Stimulated activated naive CD4-positive, alpha-beta T cell (primary cell): ENCODE results near the gene CD276.

Experiments
- DNase-seq, 6 experiments: peaks; one replicate each; lab custom pipeline; 2025; lab: John Stamatoyannopoulos, UW

CD276 gene

GRCh38 chr15:73747847-73748590 is 63.8 kb downstream of the CD276 start:
- no peak for DNase-seq

- DNase-seq, result no peak
Observed at GRCh38 chr15:73748730-73749129, 64.5 kb downstream of the CD276 start.

- no peak for DNase-seq
Observed at GRCh38 chr15:73749533-73749932, 65.3 kb downstream of the CD276 start.

GRCh38 chr15:73749971-73750370 is 65.8 kb downstream of the CD276 start:
- DNase-seq, result no peak

- DNase-seq, result no peak
Observed at GRCh38 chr15:73750438-73750837, 66.3 kb downstream of the CD276 start.

GRCh38 chr15:73750951-73751350 is 66.8 kb downstream of the CD276 start:
- no peak for DNase-seq

GRCh38 chr15:73751511-73751898 is 67.3 kb downstream of the CD276 start:
- no peak for DNase-seq

GRCh38 chr15:73751899-73752805 is 68.0 kb downstream of the CD276 start:
- no peak for DNase-seq

GRCh38 chr15:73752806-73753193 is 68.6 kb downstream of the CD276 start:
- DNase-seq, result no peak

GRCh38 chr15:73753250-73754130 is 69.3 kb downstream of the CD276 start, which contains the start of gene INSYN1:
Gene INSYN1 (minus strand): TSS chr15:73753351. CDS start chr15:73751130, 2,221 bp downstream.
- DNase-seq, result no peak

DNA sequence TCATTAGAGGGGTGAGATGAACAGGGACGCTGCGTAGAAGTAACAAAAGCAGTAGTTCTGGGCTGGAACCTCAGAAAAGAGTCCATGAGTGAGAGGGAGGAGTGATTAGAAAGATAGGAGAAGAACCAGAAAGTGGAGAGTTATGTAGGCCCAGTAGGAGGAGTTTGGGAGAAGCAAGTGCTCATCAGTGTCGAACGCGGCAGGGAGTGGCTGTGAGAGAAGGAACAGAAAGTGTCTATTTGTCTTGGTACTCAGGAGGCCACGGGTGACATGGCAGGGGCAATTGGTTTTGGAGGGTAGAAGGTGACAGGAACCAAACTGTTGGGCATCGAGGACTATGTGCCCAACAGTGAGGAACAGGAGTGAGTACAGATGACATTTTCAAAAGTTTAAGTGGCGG is 70.3 kb downstream of the CD276 start:
- DNase-seq, result no peak

DNA sequence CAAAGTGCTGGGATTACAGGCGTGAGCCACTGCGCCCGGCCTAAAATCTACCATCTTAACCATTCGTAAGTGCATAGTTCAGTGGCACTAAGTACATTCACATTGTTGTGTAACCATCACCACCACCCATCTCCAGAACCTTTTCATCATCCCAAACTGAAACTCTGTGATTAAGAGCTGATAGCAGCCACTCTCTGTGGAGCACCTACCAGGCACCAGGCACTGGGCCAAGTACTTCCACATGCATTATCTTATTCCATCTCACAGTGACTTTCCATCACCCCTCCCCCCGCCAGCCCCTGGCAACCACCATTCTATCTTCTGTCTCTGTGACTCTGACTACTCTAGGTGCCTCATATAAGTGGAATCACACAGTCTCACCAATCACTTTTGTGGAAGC is 71.3 kb downstream of the CD276 start:
- DNase-seq, result no peak

DNA sequence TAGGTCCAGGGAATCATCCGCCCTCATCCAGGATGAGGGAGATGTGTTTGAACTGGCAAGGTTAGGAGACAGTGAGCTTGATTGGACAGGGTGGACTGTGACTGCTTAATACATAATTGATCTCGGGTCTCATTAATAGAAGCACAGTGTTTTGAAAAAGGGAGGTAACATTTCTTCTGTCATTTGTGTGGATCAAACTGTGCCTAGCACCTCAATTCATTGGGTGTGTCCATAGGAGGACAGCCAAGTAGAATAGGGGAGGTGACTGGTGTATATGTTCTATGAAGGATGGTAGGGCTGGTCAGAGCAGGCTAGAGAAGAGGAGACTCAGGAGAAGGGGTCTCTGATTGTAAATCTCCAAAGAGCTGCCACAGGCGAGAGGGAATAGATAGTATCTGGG is 71.8 kb downstream of the CD276 start:
- DNase-seq, result no peak

DNA sequence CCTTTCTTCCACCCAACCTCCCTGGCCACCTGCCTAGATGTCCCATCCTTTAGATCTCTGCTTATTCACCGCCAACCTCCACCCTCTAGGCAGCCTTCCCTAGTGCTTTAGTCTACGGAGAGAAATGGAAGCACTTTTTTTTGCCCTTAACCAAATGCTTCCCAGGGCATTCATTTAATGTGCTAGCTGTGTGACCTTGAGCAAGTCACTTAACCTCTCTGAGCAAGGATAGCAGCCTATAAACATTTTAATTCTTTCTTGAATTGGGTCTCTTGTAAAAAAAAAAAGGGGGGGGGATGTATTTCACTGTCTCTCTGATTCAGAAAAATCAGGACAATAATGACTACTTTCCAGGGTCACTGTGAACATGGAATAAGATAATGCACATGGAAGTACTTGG is 72.2 kb downstream of the CD276 start:
- DNase-seq, result no peak

GRCh38 chr15:73756947-73757513 is 72.8 kb downstream of the CD276 start:
- DNase-seq, result no peak

DNA sequence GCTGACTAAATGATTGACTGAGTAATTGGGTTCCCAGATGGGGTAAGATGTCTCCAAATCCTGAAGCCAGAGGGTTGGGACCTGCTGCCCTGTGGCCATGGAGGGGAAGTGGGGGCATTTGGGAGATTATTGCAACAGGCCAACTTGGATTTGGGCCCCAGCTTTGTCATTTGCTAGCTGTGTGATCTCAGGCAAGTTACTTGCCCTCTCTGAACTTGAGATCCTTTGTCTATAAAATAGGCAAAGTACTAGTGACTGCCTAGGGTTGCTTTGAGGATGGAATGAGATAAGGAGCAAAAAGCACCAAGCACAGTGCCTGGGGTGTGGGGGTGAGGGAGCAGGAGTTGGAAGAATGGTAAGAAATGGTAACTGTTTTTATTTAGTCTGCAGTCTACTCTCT is 73.4 kb downstream of the CD276 start:
- no peak for DNase-seq

DNA sequence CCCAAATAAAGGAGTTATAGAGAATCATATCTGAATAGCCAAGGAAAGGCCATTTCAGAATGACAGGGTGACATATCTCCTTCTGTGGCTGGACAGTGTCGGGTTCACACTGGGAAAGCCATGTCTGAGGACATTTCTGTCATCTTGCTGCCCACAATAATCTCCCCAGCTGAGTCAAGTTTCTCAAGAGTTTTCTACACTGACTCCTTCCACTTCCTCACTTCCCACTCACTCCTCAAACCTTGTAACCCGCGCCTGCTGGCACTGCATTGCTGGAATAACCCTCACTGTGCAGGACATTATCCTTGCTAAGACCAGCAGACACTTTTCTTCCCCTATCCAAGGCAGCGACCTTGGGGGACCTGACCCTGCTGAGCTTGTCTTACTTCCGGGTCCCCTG is 74.3 kb downstream of the CD276 start:
- DNase-seq, result no peak

- no peak for DNase-seq
Observed at GRCh38 chr15:73760330-73761329, 76.4 kb downstream of the CD276 start.

DNA sequence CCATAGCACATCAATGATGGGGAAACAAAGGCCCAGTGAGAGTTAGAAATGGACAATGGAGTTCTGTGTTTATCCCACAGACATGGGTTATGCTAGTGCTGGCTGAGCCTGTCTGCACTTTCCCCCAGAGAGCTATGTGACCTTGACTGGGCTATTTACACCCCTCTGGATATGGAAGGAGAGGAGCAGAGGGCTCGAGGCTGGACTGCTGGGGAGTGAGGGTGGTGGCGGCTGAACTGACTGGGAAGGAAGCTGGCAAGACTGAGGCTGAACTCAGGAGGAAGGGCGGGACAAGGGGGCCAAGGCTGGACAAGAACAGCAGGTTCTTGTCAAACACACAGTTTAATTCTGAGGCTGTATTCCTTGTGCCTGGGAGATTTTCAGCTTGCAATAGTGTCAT is 79.7 kb downstream of the CD276 start:
- DNase-seq, result no peak
